ENCODE results near the gene ATP23.

GRCh38 chr12:57966536-57966935 lies 25.2 kb downstream of the ATP23 start:
- no peak for TF ChIP-seq CTCF (optimal IDR thresholded peaks at IDR 0.05 in 1 of 3, IDR thresholded peaks at IDR 0.05 in 1 of 3, conservative IDR thresholded peaks at IDR 0.05 in 1 of 3; ENCODE audit: extremely low read depth in 1 of 3, insufficient read depth in 2 of 3, low read length in 3 of 3)
- TF ChIP-seq EZH2 (IDR thresholded peaks at IDR 0.05; ENCODE audit: low read length), result no peak

Data from keratinocyte (primary cell).